C4-2B (cell line): ENCODE data around the gene CCDC97.

Source experiments
- ZFX ChIP-seq: fragments of 450-650 bp; IDR thresholded peaks from 2 replicates; pipeline ENCODE4 v1.6.1; 2017
- TF ChIP-seq, protein P1 (sequence below): fragments of 450-650 bp; conservative IDR thresholded peaks from 2 replicates; pipeline ENCODE4 v1.5.1; 2017; ENCODE audit warnings: mild to moderate bottlenecking

DNA sequence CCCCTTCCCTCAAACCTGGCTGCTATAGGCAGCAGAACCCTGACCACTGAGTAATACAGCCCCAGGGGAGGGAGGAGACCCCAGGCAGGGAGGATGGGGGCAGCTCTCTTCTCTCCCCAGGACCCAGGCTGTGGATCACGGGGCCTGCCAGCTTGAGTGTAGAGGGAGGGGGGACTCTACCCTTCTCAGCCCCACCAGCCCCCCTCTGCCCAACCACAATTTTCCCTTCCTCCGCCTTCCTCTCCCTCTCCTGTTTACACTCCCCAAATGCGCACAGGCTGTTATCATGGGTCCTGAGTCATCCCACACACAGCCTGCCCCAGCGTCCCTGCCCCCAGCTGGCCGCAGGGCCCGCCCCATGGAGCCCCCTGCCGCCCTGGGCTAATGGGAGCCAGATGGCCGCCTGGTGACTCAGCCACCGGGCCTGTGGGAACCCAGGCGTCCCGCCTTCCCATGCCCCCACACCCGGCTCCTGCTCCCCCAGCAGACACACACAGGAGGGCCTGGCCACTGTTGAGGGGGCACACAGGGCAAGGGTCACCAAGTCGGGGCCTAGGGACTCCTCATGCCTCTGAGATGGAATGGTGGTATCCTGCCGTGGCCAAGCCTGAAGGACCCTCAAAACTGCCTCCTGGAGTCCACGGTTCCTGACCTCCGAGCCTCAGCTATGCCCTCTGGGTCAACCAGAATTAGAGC is 13.6 kb downstream of the CCDC97 start:
- TF ChIP-seq, protein P1, sequence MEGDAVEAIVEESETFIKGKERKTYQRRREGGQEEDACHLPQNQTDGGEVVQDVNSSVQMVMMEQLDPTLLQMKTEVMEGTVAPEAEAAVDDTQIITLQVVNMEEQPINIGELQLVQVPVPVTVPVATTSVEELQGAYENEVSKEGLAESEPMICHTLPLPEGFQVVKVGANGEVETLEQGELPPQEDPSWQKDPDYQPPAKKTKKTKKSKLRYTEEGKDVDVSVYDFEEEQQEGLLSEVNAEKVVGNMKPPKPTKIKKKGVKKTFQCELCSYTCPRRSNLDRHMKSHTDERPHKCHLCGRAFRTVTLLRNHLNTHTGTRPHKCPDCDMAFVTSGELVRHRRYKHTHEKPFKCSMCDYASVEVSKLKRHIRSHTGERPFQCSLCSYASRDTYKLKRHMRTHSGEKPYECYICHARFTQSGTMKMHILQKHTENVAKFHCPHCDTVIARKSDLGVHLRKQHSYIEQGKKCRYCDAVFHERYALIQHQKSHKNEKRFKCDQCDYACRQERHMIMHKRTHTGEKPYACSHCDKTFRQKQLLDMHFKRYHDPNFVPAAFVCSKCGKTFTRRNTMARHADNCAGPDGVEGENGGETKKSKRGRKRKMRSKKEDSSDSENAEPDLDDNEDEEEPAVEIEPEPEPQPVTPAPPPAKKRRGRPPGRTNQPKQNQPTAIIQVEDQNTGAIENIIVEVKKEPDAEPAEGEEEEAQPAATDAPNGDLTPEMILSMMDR, result no peak
- TF ChIP-seq ZFX, result no peak
